Activated CD4-positive, CD25-positive, alpha-beta regulatory T cell treated with anti-CD3 and anti-CD28 coated beads, Interleukin-2, amount 50 U/mL, for 72 hours (primary cell): ENCODE data around the gene SART3.
"Not testable (repeated sequence)": the region's sequence is repeated elsewhere in the genome, so short reads cannot be mapped to it uniquely, and the experiment has no call there.

Source experiments
- DNase-seq: peaks from one replicate; pipeline ENCODE4 v3.0.0; 2021

The SART3 gene

GRCh38 chr12:108578813-108579212 lies 17.8 kb upstream of the SART3 start:
- DNase-seq, result no peak

- DNase-seq, result no peak
Observed at GRCh38 chr12:108578264-108578663, 17.3 kb upstream of the SART3 start.

- DNase-seq, result no peak
Observed at GRCh38 chr12:108577458-108577857, 16.5 kb upstream of the SART3 start.

GRCh38 chr12:108576660-108577234 lies 15.8 kb upstream of the SART3 start:
- DNase-seq, result no peak

GRCh38 chr12:108575199-108575912 lies 14.4 kb upstream of the SART3 start:
- no peak for DNase-seq

GRCh38 chr12:108574276-108574675 lies 13.3 kb upstream of the SART3 start:
- not testable (repeated sequence) for DNase-seq

GRCh38 chr12:108573317-108573716 lies 12.3 kb upstream of the SART3 start:
- DNase-seq, result no peak

GRCh38 chr12:108572166-108572790 lies 11.3 kb upstream of the SART3 start:
- no peak for DNase-seq

GRCh38 chr12:108571609-108572165 lies 10.7 kb upstream of the SART3 start:
- no peak for DNase-seq

GRCh38 chr12:108570743-108571608 lies 10.0 kb upstream of the SART3 start:
- DNase-seq, result no peak

GRCh38 chr12:108568338-108569154 lies 7.6 kb upstream of the SART3 start:
- DNase-seq, result peak; percentile 53

- no peak for DNase-seq
Observed at GRCh38 chr12:108567406-108568337, 6.7 kb upstream of the SART3 start.

GRCh38 chr12:108566452-108566851 lies 5.5 kb upstream of the SART3 start:
- no peak for DNase-seq

GRCh38 chr12:108565976-108566375 lies 5.0 kb upstream of the SART3 start:
- DNase-seq, result peak; percentile 56

GRCh38 chr12:108565146-108565545 lies 4.2 kb upstream of the SART3 start:
- DNase-seq, result no peak

- DNase-seq, result no peak
Observed at GRCh38 chr12:108564724-108565123, 3.8 kb upstream of the SART3 start.

- no peak for DNase-seq
Observed at GRCh38 chr12:108563804-108564151, 2.8 kb upstream of the SART3 start.

- peak; percentile 77 for DNase-seq
Observed at GRCh38 chr12:108563136-108563803, 2.3 kb upstream of the SART3 start.

- DNase-seq, result peak; percentile 100
Observed at GRCh38 chr12:108562348-108563135, 1.6 kb upstream of the SART3 start, which contains the start of gene ISCU. TSS of gene ISCU (plus strand) at chr12:108562596. CDS start at chr12:108562623, 27 bp downstream.
